ENCODE data around the gene RNF133.

- TF ChIP-seq CTCF (optimal IDR thresholded peaks at IDR 0.05 in 1 of 3, IDR thresholded peaks at IDR 0.05 in 1 of 3, conservative IDR thresholded peaks at IDR 0.05 in 1 of 3; ENCODE audit: extremely low read depth in 1 of 3, insufficient read depth in 2 of 3, low read length in 3 of 3) (no peak), EZH2 (IDR thresholded peaks at IDR 0.05; ENCODE audit: low read length) (no peak)
Observed at GRCh38 chr7:122691569-122692235, 7.2 kb downstream of the RNF133 start.

Measured in keratinocyte (primary cell).